Heart left ventricle (tissue), 16 donors: Measurements from ENCODE around the gene KIF12. TPM values are rescaled to one million over a fixed set of nuclear protein-coding genes. Genes with fewer than 3 reads are reported as not detected.
A peak's percentile ranks its signal among the peaks of the same experiment; 100 is the strongest.

ENCODE experiments used
- ATAC-seq, 4 donors: fragments of 200-7000 bp; cut with Tn5 transposase; one replicate each; pipeline ENCODE4 v1.9.1; 2020 to 2022; ENCODE audit warnings: moderate library complexity in 4 of 4, mild to moderate bottlenecking in 3 of 4, moderate number of reproducible peaks in 1 of 4
- DNase-seq, 5 donors: peaks; one replicate each; pipeline ENCODE4 v3.0.0-alpha.2; 2020
- H3K27ac ChIP-seq, 12 donors: fragments of 200-600 bp; sonication (generic) in 4 of 12; one replicate each; pipeline versions ENCODE4 v1.5.0 to v1.8.0; 2016 to 2022; ENCODE audit warnings: mild to moderate bottlenecking in 2 of 12
- H3K27me3 ChIP-seq, 9 donors: fragments of 200-600 bp; sonication (generic) in 2 of 9; one replicate each; pipeline versions ENCODE4 v1.5.1 to v1.8.0; 2016 to 2022; ENCODE audit warnings: mild to moderate bottlenecking in 3 of 9
- H3K36me3 ChIP-seq, 9 donors: fragments of 200-600 bp; sonication (generic) in 2 of 9; one replicate each; pipeline versions ENCODE4 v1.5.0 to v1.8.0; 2018 to 2022; ENCODE audit warnings: mild to moderate bottlenecking in 2 of 9
- H3K4me1 ChIP-seq, 12 donors: fragments of 200-600 bp; sonication (generic) in 4 of 12; one replicate each; pipeline versions ENCODE4 v1.5.0 to v1.8.0; 2016 to 2022; ENCODE audit warnings: mild to moderate bottlenecking in 3 of 12
- H3K4me3 ChIP-seq, 12 donors: fragments of 200-600 bp; sonication (generic) in 4 of 12; one replicate each; pipeline versions ENCODE4 v1.5.0 to v1.8.0; 2017 to 2022; ENCODE audit warnings: mild to moderate bottlenecking in 9 of 12, moderate library complexity in 4 of 12
- H3K9me3 ChIP-seq, 12 donors: fragments of 200-600 bp; sonication (generic) in 4 of 12; one replicate each; pipeline versions ENCODE4 v1.5.0 to v1.8.0; 2016 to 2022; ENCODE audit warnings: mild to moderate bottlenecking in 1 of 12
- POLR2A ChIP-seq, 2 donors: fragments of 450-650 bp; IDR thresholded peaks; one replicate each; pipeline ENCODE4 v1.6.1; 2017; ENCODE audit warnings: antibody characterized with exemption in 2 of 2, mild to moderate bottlenecking in 2 of 2, moderate library complexity in 2 of 2
- WGBS, 4 donors: extraction: QIAGEN DNeasy Blood & Tissue Kit in 2 of 4; methylation state at CpG; one replicate each; pipeline versions ENCODE4 v1.1.5 to v1.1.7; 2013 to 2018; 5-methylcytosine and 5-hydroxymethylcytosine counted together
- intact Hi-C, 10 donors: fragments of 100-400 bp; cut with DNase I; formaldehyde crosslinking; loops; one replicate each; pipeline versions ENCODE4 v1.11.1 to v1.14.2; 2022
- polyA plus RNA-seq, 2 donors: library from polyadenylated mRNA; stranded (reverse); fragments of 200-250 nt; gene quantifications; one replicate each; pipeline ENCODE4 v1.2.3, GENCODE V29; 2013
- total RNA-seq, 9 donors: library from RNA; depleted of rRNA in 2 of 9; stranded (reverse); fragments of >200 nt in 2 of 9; fragmentation: NEBNext Ultra II Directional in 3 of 9; extraction: Animal tissue kit (Norgen Biotek cat#: 25700) in 3 of 9; gene quantifications; one replicate each; pipeline versions ENCODE4 v1.1.0 to v1.2.4, GENCODE V29; 2016 to 2023
- TF ChIP-seq, protein P1 (sequence below), 12 donors: fragments of 200-600 bp; sonication (generic) in 4 of 12; IDR thresholded peaks; one replicate each; pipeline versions ENCODE4 v1.5.0 to v1.8.0; 2018 to 2022; ENCODE audit warnings: antibody characterized with exemption in 12 of 12, mild to moderate bottlenecking in 5 of 12
- donor health status: ischemic (EF 13 %, LVEDD 7.1; RV severe dilation, severe dysfunction).
- donor health status: healthy with polysubstance abuse.
- donor health status: DM: no; HTN: yes; CAD: no.
- donor health status: DM: no; HTN: no; CAD: no.
- donor health status: ischemic (EF 25% LVEDD 6.9; RV normal size, moderate dysfunction).
- donor health status: ischemic (EF 25% LVEDD 5.7; RV mildly dilated, moderate dysfunction).
- donor health status: healthy.
- donor health status: DM: yes; HTN: yes; CAD: no.
- donor health status: ischemic (EF 35%, LVEDD 5.7; RV mildly dilated, moderate dysfunction).
- donor health status: nonischemic (EF 11% LVEDD 7.7; RV severe dilation, severe dysfunction).
- donor health status: DM: yes; HTN: yes; CAD: no.
- donor health status: PGD.
- donor health status: ischemic (EF 29% LVEDD 5.4; RV normal size, mild dysfunction).
- donor health status: nonischemic (EF 23%, LVEDD 6.1; RV moderate dilation, normal function).

KIF12 gene
- total and polyA plus RNA-seq, 11 donors, result 0.08 to 0.21 TPM; not detected in 9

GRCh38 chr9:114108016-114108833 is 9.1 kb upstream of the KIF12 start:
- Histone ChIP-seq H3K4me3 (no peak overlapping the region), H3K27me3 (no peaks in the 10 kb centered on the region), H3K27ac (no peak overlapping the region), H3K36me3 (no peaks in the 10 kb centered on the region), H3K4me1 (peaks cover 0 to 18% (median 2%) of the 10 kb centered on the region in 12 donors), H3K9me3 (no peaks in the 10 kb centered on the region)
- peak; percentile 89 to 98 (median 97) for ATAC-seq
- 41 to 74% (median 43%) methylated on average over 14 to 28 of the region's 28 CpGs for WGBS, 4 donors
- TF ChIP-seq, protein P1, sequence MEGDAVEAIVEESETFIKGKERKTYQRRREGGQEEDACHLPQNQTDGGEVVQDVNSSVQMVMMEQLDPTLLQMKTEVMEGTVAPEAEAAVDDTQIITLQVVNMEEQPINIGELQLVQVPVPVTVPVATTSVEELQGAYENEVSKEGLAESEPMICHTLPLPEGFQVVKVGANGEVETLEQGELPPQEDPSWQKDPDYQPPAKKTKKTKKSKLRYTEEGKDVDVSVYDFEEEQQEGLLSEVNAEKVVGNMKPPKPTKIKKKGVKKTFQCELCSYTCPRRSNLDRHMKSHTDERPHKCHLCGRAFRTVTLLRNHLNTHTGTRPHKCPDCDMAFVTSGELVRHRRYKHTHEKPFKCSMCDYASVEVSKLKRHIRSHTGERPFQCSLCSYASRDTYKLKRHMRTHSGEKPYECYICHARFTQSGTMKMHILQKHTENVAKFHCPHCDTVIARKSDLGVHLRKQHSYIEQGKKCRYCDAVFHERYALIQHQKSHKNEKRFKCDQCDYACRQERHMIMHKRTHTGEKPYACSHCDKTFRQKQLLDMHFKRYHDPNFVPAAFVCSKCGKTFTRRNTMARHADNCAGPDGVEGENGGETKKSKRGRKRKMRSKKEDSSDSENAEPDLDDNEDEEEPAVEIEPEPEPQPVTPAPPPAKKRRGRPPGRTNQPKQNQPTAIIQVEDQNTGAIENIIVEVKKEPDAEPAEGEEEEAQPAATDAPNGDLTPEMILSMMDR (IDR thresholded peaks at IDR 0.05), result peak; percentile 87 to 97 (median 90)
- no peak for TF ChIP-seq POLR2A (IDR thresholded peaks at IDR 0.05)
- intact Hi-C loops, result loop anchor here in 9 of 10 donors (1.0 to 5.0 kb wide), 11 partner anchors 26 to 184 kb away; partner anchors contain the start of gene COL27A1 (in 3 of the 9)
- DNase-seq, result peak; percentile 77 to 89 (median 80)

DNA sequence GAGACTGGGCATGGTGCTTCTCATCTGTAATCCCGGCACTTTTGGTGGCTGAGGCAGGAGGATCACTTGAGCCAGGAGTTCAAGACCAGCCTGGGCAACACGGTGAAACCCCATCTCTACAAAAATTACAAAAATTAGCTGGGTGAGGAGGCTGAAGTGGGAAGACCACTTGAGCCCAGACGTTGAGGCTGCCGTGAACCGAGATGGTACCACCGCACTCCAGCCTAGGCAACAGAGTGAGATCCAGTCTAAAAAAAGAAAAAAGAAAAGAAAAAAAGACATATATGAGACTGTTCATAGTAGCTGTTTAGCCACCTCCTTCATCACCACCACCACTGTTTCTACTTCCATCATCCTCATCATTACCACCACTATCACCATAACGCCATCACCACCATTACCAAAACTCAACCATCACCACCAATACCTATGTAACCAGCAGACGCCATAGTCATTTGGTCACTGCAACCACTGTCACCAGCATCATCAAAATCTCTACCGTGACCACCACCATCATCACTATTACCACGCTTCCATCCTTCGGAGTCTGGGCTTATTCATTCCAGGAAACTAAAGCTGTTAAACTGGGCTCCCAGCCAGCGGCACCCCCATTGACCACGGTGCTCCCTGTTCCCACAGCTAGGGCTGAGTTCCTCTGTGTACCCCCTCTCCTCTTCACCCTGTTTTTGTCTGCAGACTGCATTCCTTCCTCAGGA is 8.4 kb upstream of the KIF12 start:
- Histone ChIP-seq H3K4me1 (peaks cover 0 to 10% (median 0%) of the 10 kb centered on the region in 12 donors), H3K27ac (no peak overlapping the region), H3K4me3 (no peak overlapping the region), H3K9me3 (peaks cover 0 to 4% (median 0%) of the 10 kb centered on the region in 12 donors), H3K27me3 (peaks cover 0 to 7% (median 0%) of the 10 kb centered on the region in 9 donors), H3K36me3 (no peaks in the 10 kb centered on the region)
- DNase-seq, result no peak
- peak in 1 of 4 donors; percentile 17 for ATAC-seq
- 66 to 68% (median 68%) methylated on average over 13 of the region's 13 CpGs for WGBS, 4 donors
- intact Hi-C loops, result loop anchor here in 9 of 10 donors (1.0 to 5.0 kb wide), 11 partner anchors 25 to 185 kb away; partner anchors contain the start of gene COL27A1 (in 3 of the 9)
- no peak for TF ChIP-seq POLR2A (IDR thresholded peaks at IDR 0.05)
- TF ChIP-seq, protein P1 (IDR thresholded peaks at IDR 0.05), result no peak

DNA sequence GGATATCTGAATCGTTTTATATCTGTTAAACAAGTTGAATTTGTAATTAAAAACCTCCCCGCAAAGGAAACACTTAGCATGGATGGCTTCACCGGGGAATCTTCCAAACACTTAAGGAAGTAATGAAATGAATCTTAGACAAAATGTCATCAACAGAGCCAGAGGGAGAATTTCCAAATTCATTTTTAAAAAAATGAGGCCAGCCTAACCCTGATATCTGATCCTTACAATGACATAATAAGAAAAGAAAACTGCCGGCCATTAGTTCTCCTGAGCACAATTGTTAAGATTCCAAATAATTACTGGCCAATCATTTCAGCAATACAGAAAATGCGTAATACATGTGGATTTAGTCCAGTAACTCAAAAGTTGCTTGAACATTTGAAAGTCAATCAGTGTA is 6.1 kb upstream of the KIF12 start:
- peaks cover 0 to 12% (median 2%) of the 10 kb centered on the region in 12 donors for H3K9me3 ChIP-seq
- TF ChIP-seq POLR2A (IDR thresholded peaks at IDR 0.05), result no peak
- TF ChIP-seq, protein P1 (IDR thresholded peaks at IDR 0.05), result no peak
- H3K27me3 ChIP-seq, result peaks cover 0 to 7% (median 0%) of the 10 kb centered on the region in 9 donors
- DNase-seq, result no peak
- no peak for ATAC-seq
- H3K27ac ChIP-seq, result no peak overlapping the region
- H3K4me3 ChIP-seq, result no peak overlapping the region
- intact Hi-C loops, result loop anchor here in 7 of 10 donors (5.0 kb wide), 4 partner anchors 47 to 187 kb away; no protein-coding TSS in a partner anchor
- peaks cover 0 to 9% (median 0%) of the 10 kb centered on the region in 12 donors for H3K4me1 ChIP-seq
- no peaks in the 10 kb centered on the region for H3K36me3 ChIP-seq
- 67 to 71% (median 68%) methylated on average over 5 of the region's 5 CpGs for WGBS, 4 donors

GRCh38 chr9:114102484-114102883 is 3.4 kb upstream of the KIF12 start:
- ATAC-seq, result no peak
- intact Hi-C loops, result loop anchor here in 1 of 10 donors (5.0 kb wide), 1 partner anchor 170 kb away; no protein-coding TSS in a partner anchor

More at GRCh38 chr9:114102484-114102883, 3.4 kb upstream of the KIF12 start:
- Histone ChIP-seq H3K4me1 (peaks cover 0 to 17% (median 5%) of the 10 kb centered on the region in 12 donors), H3K27me3 (peaks cover 0 to 21% (median 9%) of the 10 kb centered on the region in 9 donors), H3K36me3 (no peaks in the 10 kb centered on the region), H3K27ac (no peak overlapping the region), H3K4me3 (no peak overlapping the region), H3K9me3 (peaks cover 0 to 12% (median 2%) of the 10 kb centered on the region in 12 donors)
- no peak for DNase-seq
- TF ChIP-seq POLR2A (IDR thresholded peaks at IDR 0.05), result no peak
- TF ChIP-seq, protein P1 (IDR thresholded peaks at IDR 0.05), result no peak
